SHP77 treated with DMSO at 0.1 percent for 48 hours (cell line): ENCODE results near the gene LRMDA.
"Not testable (repeated sequence)": the region's sequence is repeated elsewhere in the genome, so short reads cannot be mapped to it uniquely, and the experiment has no call there.

Experiments
- DNase-seq: peaks from one replicate; lab custom pipeline; 2025; lab: John Stamatoyannopoulos, UW

The LRMDA gene

DNA sequence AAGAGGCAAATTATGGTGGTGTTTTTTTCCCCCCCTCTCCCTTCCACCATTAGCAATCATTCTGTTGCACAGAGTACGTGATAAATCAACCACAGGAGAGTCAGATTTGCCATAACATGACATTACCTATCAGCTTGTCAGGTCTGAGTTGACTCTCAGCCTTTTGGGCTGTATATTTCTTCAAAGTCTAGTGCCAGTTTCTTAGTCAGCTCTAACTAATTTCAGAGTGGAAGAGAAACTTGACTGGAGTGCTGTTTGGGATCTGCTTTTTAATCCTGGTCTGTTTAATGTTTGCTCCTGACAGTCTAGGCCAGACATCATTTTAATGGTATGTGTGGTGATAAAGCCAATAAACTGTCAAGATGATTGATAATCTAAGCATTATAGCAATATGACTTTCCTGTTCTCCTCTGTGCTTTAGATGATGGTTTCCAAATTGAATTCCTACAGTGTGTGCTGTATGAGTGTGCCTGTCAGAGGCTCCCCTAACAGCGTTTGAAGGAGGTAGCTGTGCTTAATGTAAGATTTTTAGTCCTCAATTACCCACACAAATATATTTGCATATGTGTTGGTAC, 76.9 kb downstream of the LRMDA start:
- DNase-seq, result no peak

DNA sequence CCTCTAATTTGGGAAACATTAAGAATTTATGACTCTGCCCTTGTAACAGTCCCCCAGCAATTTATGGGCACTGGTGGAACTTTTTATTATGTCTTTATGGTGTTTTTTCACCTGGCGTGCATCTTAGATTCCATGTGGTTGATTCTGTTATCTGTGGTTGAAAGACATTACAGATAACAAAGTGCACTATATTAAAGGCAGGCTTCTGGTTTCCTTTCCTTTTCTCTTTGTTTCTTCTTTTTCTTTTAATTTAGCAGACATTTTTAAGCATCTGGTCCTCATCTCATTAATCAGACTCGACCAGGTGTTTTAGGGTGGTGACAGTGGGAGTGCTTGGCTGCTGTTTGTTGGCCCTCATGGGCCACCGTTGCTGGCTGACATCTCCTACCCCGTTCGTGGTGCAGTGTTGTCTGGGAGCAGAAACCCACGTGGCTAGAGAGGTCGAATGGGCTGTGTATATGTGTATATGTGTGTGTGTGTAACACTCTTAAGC, 77.4 kb downstream of the LRMDA start:
- peak; percentile 19 for DNase-seq

DNA sequence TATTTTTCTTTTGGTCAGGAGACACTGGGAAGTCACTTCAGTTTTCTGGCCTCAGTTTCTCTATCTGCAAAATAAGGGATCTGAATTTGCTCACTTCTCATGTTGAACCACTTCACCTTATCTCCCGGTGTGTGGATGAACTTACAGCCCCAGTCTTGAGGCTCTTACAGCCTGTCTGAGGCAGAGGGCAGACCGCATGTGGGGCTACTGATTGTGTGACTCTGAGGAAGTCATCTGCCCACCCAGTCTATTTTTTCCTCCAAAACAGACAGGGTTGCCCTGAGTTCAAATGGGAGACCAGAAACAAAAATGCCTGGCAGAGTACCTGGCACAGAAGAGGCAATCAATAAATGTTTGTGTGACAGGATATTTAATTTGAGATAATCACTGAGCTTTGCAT, 78.3 kb downstream of the LRMDA start:
- DNase-seq, result no peak

DNA sequence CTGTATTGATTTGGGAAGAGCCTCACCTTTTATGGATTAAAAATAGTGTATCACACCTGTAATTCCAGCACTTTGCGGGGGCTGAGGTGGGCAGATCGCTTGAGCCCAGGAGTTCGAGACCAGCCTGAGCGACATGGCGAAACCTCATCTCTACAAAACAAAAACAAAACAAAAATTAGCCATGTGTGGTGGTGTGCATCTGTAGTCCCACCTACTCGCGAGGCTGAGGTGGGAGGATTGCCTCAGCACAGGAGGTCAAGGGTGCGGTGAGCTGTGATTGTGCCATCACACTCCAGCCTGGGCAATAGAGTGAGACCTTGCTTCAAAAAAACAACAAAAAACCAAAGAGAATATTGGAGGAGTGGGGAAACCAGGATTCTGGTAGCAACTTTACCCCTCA, 79.6 kb downstream of the LRMDA start:
- DNase-seq, result no peak

DNA sequence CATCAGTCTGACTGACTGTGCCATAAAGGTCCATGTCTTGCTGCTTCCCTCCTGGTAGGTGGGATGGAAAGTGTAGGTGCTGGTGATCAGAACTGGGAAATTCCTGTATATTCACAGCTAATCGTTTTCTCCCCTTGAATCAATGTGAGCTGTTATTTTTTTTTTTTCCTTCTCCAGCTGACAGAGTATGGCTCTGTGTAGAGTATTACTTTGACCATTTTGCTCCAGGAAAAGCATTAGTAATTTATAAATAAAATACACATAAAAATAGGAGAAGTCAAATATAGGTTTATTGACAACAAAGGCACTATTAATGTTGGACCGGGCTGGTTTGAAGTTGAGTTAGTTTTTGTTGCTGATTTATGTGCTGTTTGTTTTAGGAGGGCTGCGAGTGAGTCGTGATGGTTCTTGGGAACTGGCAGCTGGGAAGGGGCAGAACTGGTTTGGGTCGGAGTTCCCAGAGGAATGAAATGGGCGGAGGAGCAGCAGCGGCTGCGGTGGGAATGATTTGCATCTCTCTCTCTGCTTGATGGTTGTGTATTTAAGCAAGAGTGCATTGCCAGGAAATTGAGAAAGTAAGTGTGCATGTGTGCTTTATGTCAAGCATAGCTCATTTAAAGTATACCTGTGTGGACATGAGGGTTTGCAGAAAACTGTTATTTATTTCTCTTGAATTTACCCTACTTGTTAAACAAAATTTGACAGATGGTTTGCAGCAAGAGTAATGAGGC, 80.9 kb downstream of the LRMDA start:
- no peak for DNase-seq

DNA sequence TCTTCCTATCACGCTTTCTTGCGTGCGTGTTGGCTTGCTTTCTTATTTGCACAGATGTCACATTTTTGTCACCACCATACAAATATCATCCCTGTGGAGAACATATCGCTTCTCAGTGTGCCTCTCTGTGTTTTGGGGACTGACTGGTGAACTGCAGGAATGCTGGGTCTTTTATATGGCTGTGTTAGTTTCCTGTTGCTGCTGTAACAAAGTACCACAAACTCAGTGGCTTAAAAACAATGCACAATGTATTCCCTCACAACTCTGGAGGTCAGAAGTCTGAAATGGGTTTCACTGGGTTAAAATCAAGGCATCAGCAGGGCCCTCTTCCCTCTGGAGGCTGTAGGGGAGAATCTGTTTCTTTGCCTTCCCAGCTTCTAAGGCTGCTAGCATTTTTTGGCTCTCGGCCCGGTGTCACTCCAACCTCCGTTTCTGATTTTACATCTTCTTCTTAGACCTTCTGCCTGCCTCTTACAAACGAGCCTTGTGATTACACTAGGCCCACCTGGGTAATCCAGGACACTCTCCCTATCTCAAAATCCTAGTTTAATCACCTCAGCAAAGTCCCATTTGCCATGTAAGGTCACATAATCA, 82.0 kb downstream of the LRMDA start:
- no peak for DNase-seq

DNA sequence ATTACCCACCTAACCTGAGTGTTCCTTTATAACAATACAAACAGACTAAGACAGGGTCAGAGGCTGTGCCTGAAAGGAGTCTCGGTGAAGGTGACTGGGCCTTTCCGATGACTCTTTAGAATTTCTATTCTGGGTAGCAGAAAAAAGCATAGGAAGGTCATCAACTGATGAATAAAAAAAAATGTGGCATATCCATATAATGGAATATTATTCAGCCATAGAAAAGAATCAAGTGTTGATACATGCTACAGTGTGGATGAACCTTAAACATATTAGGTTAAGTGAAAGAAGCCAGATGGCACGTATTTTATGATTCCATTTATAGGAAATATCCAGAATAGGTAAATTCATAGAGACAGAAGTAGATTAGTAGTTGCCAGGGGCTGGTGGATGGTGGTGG, 83.4 kb downstream of the LRMDA start:
- DNase-seq, result no peak

DNA sequence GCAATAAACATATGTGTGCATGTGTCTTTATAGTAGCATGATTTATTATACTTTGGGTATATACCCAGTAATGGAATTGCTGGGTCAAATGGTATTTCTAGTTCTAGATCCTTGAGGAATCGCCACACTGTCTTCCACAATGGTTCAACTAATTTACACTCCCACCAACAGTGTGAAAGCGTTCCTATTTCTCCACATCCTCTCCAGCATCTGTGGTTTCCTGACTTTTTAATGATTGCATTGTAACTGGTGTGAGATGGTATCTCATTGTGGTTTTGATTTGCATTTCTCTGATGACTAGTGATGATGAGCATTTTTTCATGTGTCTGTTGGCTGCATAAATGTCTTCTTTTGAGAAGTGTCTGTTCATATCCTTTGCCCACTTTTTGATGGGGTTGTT, 84.7 kb downstream of the LRMDA start:
- not testable (repeated sequence) for DNase-seq

DNA sequence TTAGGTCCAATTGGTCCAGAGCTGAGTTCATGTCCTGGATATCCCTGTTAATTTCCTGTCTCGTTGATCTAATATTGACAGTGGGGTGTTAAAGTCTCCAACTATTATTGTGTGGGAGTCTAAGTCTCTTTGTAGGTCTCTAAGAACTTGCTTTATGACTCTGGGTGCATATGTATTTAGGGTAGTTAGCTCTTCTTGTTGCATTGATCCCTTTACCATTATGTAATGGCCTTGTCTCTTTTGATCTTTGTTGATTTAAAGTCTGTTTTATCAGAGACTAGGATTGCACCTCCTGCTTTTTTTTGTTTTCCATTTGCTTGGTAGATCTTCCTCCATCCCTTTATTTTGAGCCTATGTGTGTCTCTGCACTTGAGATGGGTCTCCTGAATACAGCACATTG, 87.8 kb downstream of the LRMDA start:
- not testable (repeated sequence) for DNase-seq

DNA sequence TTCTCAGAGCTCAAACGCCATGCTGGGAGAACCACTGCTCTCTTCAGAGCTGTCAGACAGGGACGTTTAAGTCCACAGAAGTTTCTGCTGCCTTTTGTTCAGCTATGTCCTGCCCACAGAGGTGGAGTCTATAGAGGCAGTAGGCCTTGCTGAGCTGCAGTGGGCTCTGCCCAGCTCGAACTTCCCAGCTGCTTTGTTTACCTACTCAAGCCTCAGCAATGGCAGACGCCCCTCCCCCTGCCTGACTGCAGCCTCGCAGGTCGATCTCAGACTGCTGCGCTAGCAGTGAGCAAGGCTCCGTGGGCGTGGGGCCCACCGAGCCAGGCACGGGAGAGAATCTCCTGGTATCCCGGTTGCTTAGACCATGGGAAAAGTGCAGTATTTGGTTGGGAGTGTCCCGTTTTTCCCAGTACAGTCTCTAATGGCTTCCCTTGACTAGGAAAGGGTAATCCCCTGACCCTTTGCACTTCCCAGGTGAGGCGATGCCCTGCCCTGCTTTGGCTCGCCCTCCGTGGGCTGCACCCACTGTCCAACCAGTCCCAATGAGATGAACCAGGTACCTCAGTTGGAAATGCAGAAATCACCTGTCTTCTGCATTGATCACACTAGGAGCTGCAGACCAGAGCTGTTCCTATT, 89.9 kb downstream of the LRMDA start:
- DNase-seq, result not testable (repeated sequence)

DNA sequence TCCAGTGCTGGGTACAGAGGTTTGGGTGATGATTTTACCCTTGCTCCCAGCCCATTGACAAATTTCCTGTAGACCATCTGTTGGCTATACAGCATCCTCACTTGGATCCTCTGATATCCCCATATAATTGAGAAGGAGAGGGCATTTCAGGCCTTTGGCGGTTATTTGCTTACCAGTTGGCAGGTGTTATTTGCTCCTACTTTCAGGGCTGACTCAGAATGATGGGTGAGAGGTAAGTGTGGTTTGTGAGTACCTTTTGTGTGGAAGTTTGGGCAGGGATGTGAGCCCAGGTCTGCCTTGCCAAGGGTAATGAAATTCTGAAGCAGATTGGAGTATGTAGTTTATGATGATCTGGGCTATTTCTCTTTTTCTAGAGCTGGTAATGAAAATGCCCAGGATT, 93.6 kb downstream of the LRMDA start:
- DNase-seq, result no peak

DNA sequence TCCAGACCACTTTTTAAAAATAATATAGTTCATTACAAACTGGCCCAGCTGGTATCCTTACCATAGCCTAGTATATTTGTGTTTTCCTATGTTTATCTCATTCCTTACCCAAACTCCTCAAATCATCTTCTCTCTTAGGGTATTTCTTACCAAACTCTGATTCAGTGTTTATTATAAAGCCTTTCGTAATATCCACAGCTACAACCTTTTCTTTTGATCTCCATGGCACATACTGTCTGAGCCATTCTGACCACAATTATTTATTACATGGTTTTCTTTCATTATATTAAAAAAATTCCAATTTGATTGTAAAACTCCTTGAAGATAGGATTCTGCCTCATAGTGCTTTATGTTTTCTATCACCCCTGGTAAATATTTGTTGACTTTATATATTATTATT, 94.2 kb downstream of the LRMDA start:
- DNase-seq, result no peak

DNA sequence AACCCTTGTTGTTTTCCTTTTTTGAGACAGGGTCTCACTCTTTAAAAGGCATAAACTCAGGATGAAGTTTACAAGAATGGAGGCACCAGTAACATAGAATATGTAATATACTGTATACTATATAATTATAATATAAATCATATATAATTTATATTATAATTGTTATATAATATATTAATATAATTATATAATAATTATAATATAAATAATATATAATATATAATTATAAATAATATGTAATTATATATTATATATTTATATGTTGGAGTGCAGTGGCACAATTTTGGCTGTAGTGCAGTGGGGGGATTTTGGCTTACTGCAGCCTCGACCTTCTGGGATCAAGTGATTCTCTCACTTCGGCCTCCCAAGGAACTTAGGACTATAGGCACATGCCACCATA, 96.1 kb downstream of the LRMDA start:
- DNase-seq, result no peak

DNA sequence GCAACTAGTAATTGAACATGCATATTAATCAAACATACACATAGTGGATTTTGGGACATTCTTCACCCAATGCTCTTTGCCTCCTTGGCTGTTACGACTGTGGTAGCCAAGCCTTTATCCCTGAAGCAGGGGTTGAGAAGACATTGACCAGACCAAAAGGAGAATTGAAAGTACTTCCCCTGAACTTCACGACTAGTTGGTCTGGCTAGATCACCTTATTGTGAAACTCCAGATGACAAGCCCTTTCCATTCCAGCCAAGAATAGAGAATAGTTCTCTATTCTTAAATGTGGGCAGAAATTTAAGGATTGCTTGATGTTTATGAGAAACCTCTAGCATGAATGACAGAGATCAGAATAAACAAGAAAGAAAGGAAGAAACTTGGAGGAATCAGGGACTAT, 97.0 kb downstream of the LRMDA start:
- no peak for DNase-seq

DNA sequence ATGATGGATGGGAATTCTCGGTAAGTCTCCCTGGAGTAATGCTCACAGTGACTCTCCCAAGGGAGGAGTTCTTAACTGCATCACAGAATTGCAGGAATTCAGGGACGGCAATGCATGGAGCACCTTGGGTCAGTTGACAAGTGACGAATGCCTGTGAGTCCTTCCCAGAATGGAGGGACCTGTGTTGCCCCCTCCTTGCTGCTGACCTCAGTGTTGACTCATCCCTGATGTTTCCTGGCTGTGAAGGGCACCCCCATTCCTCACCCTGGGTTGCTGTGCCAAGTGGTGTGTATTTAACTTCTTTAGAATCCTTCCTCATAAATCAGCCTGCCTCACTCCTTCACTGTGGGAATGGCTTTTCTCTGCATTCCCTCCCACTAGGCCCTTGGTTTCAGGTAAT, 98.9 kb downstream of the LRMDA start:
- no peak for DNase-seq

DNA sequence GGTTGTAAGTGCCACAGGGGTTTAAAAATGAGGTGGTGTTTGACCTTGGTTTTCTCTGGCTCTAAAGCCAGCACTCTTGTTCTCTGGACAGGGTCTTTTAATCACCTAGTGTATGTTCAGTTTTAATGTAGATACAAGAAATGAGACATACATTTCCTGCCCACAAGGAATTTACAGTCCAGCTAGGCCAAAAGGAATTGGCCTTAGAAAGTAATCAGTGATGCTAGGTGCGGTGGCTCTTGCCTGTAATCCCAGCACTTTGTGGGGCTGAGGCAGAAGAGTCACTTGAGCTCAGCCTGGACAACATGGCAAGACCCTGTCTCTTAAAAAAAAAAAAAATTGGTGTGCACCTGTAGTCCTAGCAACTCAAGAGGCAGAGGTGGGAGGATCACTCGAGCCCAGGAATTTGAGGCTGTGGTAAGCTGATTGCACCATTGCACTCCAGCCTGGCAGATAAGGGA, 100.2 kb downstream of the LRMDA start:
- DNase-seq, result no peak

DNA sequence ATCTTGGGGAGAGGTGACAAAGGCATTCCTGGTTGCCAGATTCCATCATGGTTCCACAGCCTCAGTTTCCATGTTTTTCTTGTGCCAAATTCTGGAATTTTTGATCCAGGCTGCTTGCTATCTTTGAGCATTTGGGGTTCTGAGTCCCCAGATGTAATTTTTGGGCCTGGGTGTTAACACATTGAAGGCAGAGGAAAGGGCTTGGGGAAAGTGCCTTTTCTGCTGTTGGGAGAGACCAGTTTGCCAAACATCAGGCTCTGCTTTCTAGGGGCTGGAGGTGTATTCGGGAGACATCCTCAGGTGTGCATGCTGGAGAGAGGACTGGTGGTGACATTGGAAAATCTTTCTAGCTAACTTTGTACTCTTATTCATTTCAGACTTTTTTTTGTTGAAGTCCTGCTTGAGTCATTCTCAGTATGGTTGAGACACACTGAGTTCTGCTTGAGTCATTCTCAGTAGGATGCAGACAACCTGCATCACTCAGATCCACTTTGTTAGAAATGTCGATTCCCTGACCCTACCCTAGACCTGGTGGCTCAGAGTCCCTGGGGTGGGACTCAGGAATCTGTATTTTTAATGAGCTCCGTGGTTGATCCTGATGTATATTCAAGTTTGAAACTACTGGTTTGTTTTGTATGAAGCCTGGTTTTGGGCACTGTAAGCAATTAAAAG, 101.0 kb downstream of the LRMDA start:
- DNase-seq, result no peak

DNA sequence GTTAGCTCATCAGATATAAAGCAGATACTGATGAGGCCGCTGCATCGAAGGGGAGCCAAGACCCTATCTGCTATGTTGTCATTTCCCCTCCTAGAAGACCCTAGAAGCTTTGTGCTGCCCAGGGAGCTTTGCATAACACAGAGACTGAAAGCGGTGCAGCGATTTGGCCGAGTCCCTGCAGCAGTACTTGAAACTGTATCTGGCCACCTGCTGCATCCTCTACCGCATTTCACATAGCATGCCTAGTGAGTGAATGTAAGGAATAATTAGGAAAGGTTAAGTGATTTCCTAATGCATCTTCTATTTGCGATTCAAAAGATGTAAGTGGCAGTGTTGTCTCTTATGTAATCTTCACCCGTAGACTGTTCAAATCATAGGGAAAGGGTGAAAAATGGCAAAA, 106.7 kb downstream of the LRMDA start:
- no peak for DNase-seq

DNA sequence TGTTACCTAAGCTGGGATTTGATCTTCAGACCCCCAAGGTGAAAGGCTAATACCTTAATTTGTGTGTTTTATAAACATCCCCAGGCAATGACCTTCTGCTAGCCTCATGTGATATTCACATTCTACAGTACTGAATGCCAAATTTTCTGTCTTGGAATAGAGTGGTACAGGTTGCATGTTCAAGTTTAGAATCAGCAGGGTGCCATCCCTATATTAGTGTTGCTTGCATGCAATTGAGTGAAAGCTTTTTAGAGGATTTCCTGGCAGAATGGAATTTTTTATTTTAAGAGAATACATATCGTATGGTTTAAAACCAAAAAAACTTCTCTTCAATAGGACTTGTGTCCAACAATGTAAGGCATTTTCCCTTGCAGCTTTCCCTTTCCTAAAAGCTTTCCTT, 107.3 kb downstream of the LRMDA start:
- no peak for DNase-seq

DNA sequence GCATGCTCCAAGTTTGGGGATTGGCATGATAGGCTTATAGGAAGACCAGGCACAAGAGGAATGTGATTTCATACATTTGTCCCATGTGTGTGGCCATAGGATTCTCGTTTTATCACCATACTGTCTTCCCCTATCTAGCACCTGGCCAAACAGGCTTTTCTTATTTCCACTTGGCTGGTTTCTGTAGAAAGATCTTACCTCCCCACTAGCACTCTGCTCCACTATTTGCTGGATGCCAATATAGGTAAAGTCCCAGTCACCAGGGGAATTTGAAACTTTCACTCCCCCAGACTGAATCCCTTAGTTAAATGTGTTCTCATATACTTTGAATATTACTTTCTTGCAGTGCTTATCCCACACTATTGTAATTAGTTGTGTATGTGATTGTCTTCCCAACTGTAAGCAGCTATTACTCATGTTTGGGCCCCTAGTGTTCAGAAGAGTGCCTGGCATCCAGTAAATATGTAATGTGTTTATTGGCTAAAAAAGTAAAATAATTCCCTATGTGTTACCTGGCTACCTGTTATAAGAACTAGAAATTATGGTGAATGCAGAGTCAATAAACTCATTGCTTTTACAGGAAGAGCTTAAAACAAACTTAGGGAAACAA, 109.0 kb downstream of the LRMDA start:
- no peak for DNase-seq

DNA sequence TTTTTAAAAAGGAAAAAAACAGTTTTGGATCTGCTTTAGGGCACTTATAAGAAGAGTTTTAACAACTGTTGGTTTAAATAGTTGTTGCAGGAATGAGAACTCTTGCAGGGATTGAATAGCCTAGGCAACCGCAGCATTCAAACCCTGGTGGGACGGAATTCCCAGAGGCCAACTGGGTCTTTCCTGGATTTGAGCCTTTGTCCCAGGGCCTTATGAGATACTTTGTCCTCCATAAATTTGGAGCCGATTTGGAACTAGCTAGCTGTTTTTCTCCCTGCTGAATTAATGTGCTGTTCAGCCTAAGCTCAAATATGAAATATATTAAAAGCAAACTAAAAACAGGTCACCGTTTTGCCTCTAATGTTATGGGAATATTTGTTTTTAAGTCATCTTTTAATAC, 109.6 kb downstream of the LRMDA start:
- DNase-seq, result no peak

DNA sequence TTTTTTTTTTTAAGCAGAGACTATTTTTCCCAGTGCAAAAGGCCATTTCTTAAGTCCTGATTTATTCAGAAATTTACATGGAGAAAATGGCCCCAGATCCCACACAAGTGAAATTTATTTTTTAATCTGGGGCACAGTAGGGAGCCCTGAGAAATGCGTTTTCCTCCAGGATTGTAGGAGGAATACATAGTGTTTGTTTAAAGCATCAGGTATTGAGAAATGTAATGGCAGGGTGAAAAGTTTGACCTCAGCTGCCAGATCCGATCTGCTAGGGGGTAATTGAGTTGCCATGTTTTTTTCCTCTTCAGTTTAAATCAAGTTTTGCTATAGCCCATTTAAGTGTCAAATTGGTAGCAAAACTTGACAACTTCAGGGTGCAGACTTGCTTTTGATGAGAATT, 110.0 kb downstream of the LRMDA start:
- DNase-seq, result no peak
